Measurements from ENCODE around the gene USP22. TPM values are rescaled to one million over a fixed set of nuclear protein-coding genes. Genes with fewer than 3 reads are reported as not detected.

USP22 gene
- total RNA-seq, 1 experiment from 2014 or later, result 224 TPM

GRCh38 chr17:21046216-21046615 lies 3.4 kb upstream of the USP22 start:
- peaks cover 5% of the 10 kb centered on the region; the same call in 1 of the 2 replicates for H3K36me3 ChIP-seq (ENCODE audit: control insufficient read depth, insufficient read depth, low read length)
- BruUV-seq (replicated peaks), result no TSS peak
- in situ Hi-C loops (cut with HindIII; ENCODE audit: low pct_unique_long_range_greater_than_20kb, low sequenced_read_pairs) (no loop called here), intact Hi-C loops (cut with micrococcal nuclease; ENCODE audit: unreplicated experiment) (no loop called here)
- DNase-seq (ENCODE audit: low read depth, low spot score) (no peak), ATAC-seq (no peak)
- peaks cover 7% of the 10 kb centered on the region; the same call in 1 of the 2 replicates for H3K4me1 ChIP-seq (ENCODE audit: control insufficient read depth, insufficient read depth, low read length)
- H3K9me3 ChIP-seq (ENCODE audit: control insufficient read depth, insufficient read depth, low read depth, low read length), result no peaks in the 10 kb centered on the region
- ChIA-PET CTCF (no interaction called here), POLR2A (no interaction called here)
- TF ChIP-seq POLR2AphosphoS5 (IDR thresholded peaks at IDR 0.05; ENCODE audit: low read depth, low read length), result no peak
- TF ChIP-seq TCF7L2 (IDR thresholded peaks at IDR 0.05; ENCODE audit: low read depth, low read length), result no peak
- no peak for TF ChIP-seq CTCF (IDR thresholded peaks at IDR 0.05)
- no peak for TF ChIP-seq SIN3A (IDR thresholded peaks at IDR 0.05; ENCODE audit: borderline replicate concordance, insufficient read depth, low read depth, low read length)
- TF ChIP-seq REST (IDR thresholded peaks at IDR 0.05; ENCODE audit: insufficient read depth in 1 of 2, low read depth in 2 of 2, low read length in 1 of 2), result no peak
- H3K27ac ChIP-seq (ENCODE audit: low read length), result no peak overlapping the region
- no peak overlapping the region for H3K4me3 ChIP-seq (ENCODE audit: low read depth in 2 of 2, low read length in 2 of 2)
- H3K27me3 ChIP-seq (ENCODE audit: control insufficient read depth, insufficient read depth, low read length), result no peaks in the 10 kb centered on the region

- in situ Hi-C loops (cut with HindIII; ENCODE audit: low pct_unique_long_range_greater_than_20kb, low sequenced_read_pairs), result no loop called here
- DNase-seq (ENCODE audit: low read depth, low spot score), result no peak
- no TSS peak for BruUV-seq (replicated peaks)
- Histone ChIP-seq H3K4me3 (ENCODE audit: low read depth in 2 of 2, low read length in 2 of 2) (no peak overlapping the region), H3K9me3 (ENCODE audit: control insufficient read depth, insufficient read depth, low read depth, low read length) (no peaks in the 10 kb centered on the region), H3K4me1 (ENCODE audit: control insufficient read depth, insufficient read depth, low read length) (peaks cover 9% of the 10 kb centered on the region; the same call in 1 of the 2 replicates), H3K36me3 (ENCODE audit: control insufficient read depth, insufficient read depth, low read length) (peaks cover 5% of the 10 kb centered on the region; the same call in 1 of the 2 replicates), H3K27me3 (ENCODE audit: control insufficient read depth, insufficient read depth, low read length) (no peaks in the 10 kb centered on the region), H3K27ac (ENCODE audit: low read length) (peak overlapping the region; percentile 90; the same call in 1 of the 2 replicates)
- POLR2A ChIA-PET, result no interaction called here
- CTCF ChIA-PET, result no interaction called here
- TF ChIP-seq CTCF (IDR thresholded peaks at IDR 0.05), result no peak
- TF ChIP-seq SIN3A (IDR thresholded peaks at IDR 0.05; ENCODE audit: borderline replicate concordance, insufficient read depth, low read depth, low read length), result no peak
- no peak for TF ChIP-seq POLR2AphosphoS5 (IDR thresholded peaks at IDR 0.05; ENCODE audit: low read depth, low read length)
- TF ChIP-seq TCF7L2 (IDR thresholded peaks at IDR 0.05; ENCODE audit: low read depth, low read length), result no peak
- no peak for TF ChIP-seq REST (IDR thresholded peaks at IDR 0.05; ENCODE audit: insufficient read depth in 1 of 2, low read depth in 2 of 2, low read length in 1 of 2)
- no peak for ATAC-seq
- intact Hi-C loops (cut with micrococcal nuclease; ENCODE audit: unreplicated experiment), result no loop called here
These were observed 2.2 kb upstream of the USP22 start for GRCh38 chr17:21044971-21045370.
